ENCODE results near the gene C19orf44. TPM values are rescaled to one million over a fixed set of nuclear protein-coding genes. Genes with fewer than 3 reads are reported as not detected.

The C19orf44 gene
- total RNA-seq, 2 experiments from 2014 or later = 6.8 to 7.6 TPM

DNA sequence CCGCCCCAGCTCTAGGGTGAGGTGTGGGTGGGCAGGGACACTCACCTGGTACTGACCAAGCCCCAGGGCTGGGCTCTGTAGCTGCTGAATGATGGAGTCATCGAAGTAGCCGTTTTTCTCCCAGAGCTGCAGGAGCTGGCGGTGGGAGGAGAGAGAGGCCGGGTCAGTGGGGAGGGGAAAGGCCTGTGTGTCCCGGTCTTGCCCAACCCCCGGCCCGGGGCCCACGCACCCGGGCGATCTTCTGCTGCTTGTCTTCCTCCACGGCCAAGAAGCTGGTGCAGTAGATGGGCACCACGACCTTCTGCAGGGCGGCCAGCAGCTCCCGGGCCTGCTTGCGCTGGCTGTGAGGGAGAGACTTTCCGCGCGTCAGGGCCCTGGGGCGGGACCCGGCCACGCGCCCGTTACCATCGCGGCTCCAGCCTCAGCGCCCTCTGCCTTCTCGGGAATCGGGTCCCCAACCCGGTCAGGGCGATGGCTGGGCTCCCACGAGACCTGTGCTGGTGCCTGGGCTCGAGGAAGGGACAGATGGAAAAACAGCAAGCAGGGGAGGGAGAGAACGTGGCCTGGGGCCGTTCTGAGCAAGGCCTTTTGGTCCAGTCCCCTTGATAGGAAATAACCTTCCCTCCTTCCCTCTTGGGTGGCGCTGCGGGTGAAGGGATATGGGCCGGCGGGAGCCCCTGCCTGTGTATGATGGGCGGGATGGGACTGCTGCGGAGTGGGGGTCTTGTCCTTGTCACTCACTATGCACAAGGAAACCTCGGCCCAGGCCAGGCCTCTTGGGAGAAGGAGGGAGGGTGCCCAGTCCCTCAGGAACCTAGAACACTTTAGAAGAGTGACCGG, 34.6 kb downstream of the C19orf44 start:
- H3K9me3 ChIP-seq (ENCODE audit: low read length) = no peaks in the 10 kb centered on the region
- peaks cover 98% of the 10 kb centered on the region for H3K36me3 ChIP-seq (ENCODE audit: insufficient read depth, low read length)
- BruUV-seq (replicated peaks) = no TSS peak
- H3K9me2 ChIP-seq (ENCODE audit: insufficient read depth, low read length) = no peaks in the 10 kb centered on the region
- H3K4me2 ChIP-seq (ENCODE audit: low read length) = no peak overlapping the region
- DNase-seq (ENCODE audit: low spot score) = no peak
- no peak overlapping the region for H3K27ac ChIP-seq (ENCODE audit: low read depth, low read length, poor library complexity, severe bottlenecking)
- H3K4me1 ChIP-seq (ENCODE audit: insufficient read depth, low read length, poor library complexity, severe bottlenecking) = no peaks in the 10 kb centered on the region
- H4K20me1 ChIP-seq (ENCODE audit: insufficient read depth, low read length) = no peaks in the 10 kb centered on the region
- no peak overlapping the region for H3K4me3 ChIP-seq (ENCODE audit: low read depth, low read length, poor library complexity, severe bottlenecking)
- CTCF ChIA-PET (ENCODE audit: unreplicated experiment) = no interaction called here
- no peaks in the 10 kb centered on the region; the same call in 1 of the 2 replicates for H3K79me2 ChIP-seq (ENCODE audit: insufficient read depth, low read depth, low read length)
- TF ChIP-seq, protein P1, sequence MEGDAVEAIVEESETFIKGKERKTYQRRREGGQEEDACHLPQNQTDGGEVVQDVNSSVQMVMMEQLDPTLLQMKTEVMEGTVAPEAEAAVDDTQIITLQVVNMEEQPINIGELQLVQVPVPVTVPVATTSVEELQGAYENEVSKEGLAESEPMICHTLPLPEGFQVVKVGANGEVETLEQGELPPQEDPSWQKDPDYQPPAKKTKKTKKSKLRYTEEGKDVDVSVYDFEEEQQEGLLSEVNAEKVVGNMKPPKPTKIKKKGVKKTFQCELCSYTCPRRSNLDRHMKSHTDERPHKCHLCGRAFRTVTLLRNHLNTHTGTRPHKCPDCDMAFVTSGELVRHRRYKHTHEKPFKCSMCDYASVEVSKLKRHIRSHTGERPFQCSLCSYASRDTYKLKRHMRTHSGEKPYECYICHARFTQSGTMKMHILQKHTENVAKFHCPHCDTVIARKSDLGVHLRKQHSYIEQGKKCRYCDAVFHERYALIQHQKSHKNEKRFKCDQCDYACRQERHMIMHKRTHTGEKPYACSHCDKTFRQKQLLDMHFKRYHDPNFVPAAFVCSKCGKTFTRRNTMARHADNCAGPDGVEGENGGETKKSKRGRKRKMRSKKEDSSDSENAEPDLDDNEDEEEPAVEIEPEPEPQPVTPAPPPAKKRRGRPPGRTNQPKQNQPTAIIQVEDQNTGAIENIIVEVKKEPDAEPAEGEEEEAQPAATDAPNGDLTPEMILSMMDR (conservative IDR thresholded peaks at IDR 0.05; ENCODE audit: low read length) = no peak
- no peak for TF ChIP-seq EZH2phosphoT487 (IDR thresholded peaks at IDR 0.05; ENCODE audit: borderline replicate concordance, low read depth, low read length)
- POLR2A ChIA-PET = no interaction called here
- no peak overlapping the region for H2AFZ ChIP-seq (ENCODE audit: low read length)
- intact Hi-C loops (cut with micrococcal nuclease; ENCODE audit: unreplicated experiment) = no loop called here

DNA sequence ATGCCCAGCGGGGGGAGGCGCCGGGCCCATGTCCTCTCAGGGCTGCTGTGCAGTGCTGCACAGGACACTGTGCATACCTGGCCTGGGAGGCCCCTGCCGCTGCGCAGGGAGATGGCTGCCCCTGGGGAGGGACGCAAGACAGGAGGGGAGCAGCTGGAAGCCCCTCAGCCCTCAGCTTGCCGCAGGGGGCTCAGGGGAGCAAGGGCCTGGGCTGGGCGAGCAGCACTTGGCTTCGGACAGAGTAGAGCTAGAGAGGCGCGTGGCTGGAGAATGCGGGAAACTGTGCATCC, 35.1 kb downstream of the C19orf44 start:
- BruUV-seq (replicated peaks) = no TSS peak
- ChIA-PET CTCF (ENCODE audit: unreplicated experiment) (no interaction called here), POLR2A (no interaction called here)
- no peak for DNase-seq (ENCODE audit: low spot score)
- TF ChIP-seq, protein P1 (conservative IDR thresholded peaks at IDR 0.05; ENCODE audit: low read length) = no peak
- no peak for TF ChIP-seq EZH2phosphoT487 (IDR thresholded peaks at IDR 0.05; ENCODE audit: borderline replicate concordance, low read depth, low read length)
- Histone ChIP-seq H2AFZ (ENCODE audit: low read length) (no peak overlapping the region), H3K4me1 (ENCODE audit: insufficient read depth, low read length, poor library complexity, severe bottlenecking) (no peaks in the 10 kb centered on the region), H3K27ac (ENCODE audit: low read depth, low read length, poor library complexity, severe bottlenecking) (no peak overlapping the region), H3K36me3 (ENCODE audit: insufficient read depth, low read length) (peaks cover 98% of the 10 kb centered on the region), H3K4me3 (ENCODE audit: low read depth, low read length, poor library complexity, severe bottlenecking) (no peak overlapping the region), H4K20me1 (ENCODE audit: insufficient read depth, low read length) (no peaks in the 10 kb centered on the region), H3K79me2 (ENCODE audit: insufficient read depth, low read depth, low read length) (peaks cover 5% of the 10 kb centered on the region), H3K9me3 (ENCODE audit: low read length) (no peaks in the 10 kb centered on the region), H3K9me2 (ENCODE audit: insufficient read depth, low read length) (no peaks in the 10 kb centered on the region), H3K4me2 (ENCODE audit: low read length) (no peak overlapping the region)
- intact Hi-C loops (cut with micrococcal nuclease; ENCODE audit: unreplicated experiment) = no loop called here

DNA sequence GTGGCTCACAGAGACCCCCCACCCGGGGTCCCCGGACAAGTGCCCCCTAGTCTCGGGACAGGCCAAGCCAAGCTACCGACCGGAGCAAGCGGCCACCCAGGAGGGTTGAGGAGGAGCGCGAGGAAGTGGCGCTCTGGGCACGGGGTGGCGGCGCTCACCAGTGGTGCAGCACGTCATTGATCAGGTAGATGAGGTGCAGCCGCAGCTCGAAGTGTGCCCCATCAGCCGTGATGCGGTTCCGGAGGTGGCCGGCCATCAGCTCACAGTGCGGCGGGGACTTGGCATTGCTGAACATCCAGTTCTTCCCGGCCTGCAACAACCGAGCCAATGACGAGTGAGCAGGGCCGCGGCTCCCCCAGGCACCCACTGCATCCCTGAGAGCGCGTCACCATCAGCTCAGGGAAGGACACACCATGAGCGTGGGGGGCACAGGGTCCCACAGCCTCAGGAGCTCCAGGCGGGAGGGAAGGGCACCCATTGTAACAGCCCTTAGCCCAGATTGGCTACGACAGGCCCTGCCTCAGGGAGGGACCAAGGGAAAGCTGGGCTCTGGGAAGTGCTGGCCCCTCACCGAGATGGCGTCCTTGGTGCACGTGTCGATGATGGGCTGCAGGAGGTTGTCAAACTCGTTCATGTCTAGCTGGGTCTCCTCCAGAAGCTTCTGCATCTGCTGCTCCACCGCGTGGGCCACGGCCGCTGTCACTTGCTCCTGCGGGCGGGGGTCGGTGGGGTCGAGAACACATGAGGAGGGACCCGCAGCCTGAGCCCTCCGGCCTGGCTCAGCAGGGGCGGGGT, 36.4 kb downstream of the C19orf44 start:
- H3K79me2 ChIP-seq (ENCODE audit: insufficient read depth, low read depth, low read length) = peaks cover 18% of the 10 kb centered on the region
- no TSS peak for BruUV-seq (replicated peaks)
- CTCF ChIA-PET (ENCODE audit: unreplicated experiment) = no interaction called here
- H3K9me3 ChIP-seq (ENCODE audit: low read length) = no peaks in the 10 kb centered on the region
- H2AFZ ChIP-seq (ENCODE audit: low read length) = no peak overlapping the region
- H3K36me3 ChIP-seq (ENCODE audit: insufficient read depth, low read length) = peaks cover 100% of the 10 kb centered on the region
- no peak overlapping the region for H3K4me3 ChIP-seq (ENCODE audit: low read depth, low read length, poor library complexity, severe bottlenecking)
- no peaks in the 10 kb centered on the region for H3K4me1 ChIP-seq (ENCODE audit: insufficient read depth, low read length, poor library complexity, severe bottlenecking)
- H3K9me2 ChIP-seq (ENCODE audit: insufficient read depth, low read length) = no peaks in the 10 kb centered on the region
- POLR2A ChIA-PET = interaction anchor here (0.6 kb wide), 1 partner anchor 29 kb away, joined by 10 read pairs; no protein-coding TSS in a partner anchor
- no peak for DNase-seq (ENCODE audit: low spot score)
- TF ChIP-seq, protein P1 (conservative IDR thresholded peaks at IDR 0.05; ENCODE audit: low read length) = no peak
- TF ChIP-seq EZH2phosphoT487 (IDR thresholded peaks at IDR 0.05; ENCODE audit: borderline replicate concordance, low read depth, low read length) = no peak
- H3K27ac ChIP-seq (ENCODE audit: low read depth, low read length, poor library complexity, severe bottlenecking) = no peak overlapping the region
- no peaks in the 10 kb centered on the region for H4K20me1 ChIP-seq (ENCODE audit: insufficient read depth, low read length)
- intact Hi-C loops (cut with micrococcal nuclease; ENCODE audit: unreplicated experiment) = no loop called here
- no peak overlapping the region for H3K4me2 ChIP-seq (ENCODE audit: low read length)
